Stimulated activated CD8-positive, alpha-beta memory T cell treated with anti-CD3 and anti-CD28 coated beads, Interleukin-7, amount 100 ng/mL, for 1 hour (primary cell): ENCODE measurements around the gene IGFBP6.

Source experiments
- DNase-seq, 2 donors: peaks; one replicate each; pipeline ENCODE4 v3.0.0-alpha.2; 2020; ENCODE audit warnings: low read depth in 2 of 2

Gene IGFBP6

GRCh38 chr12:53120685-53121525, 23.4 kb downstream of the IGFBP6 start:
- no peak for DNase-seq

GRCh38 chr12:53122961-53123468, 25.5 kb downstream of the IGFBP6 start:
- DNase-seq: no peak

GRCh38 chr12:53123578-53124351, 26.3 kb downstream of the IGFBP6 start:
- no peak for DNase-seq

GRCh38 chr12:53124352-53124723, 26.9 kb downstream of the IGFBP6 start:
- no peak for DNase-seq

- DNase-seq: no peak
Measured at GRCh38 chr12:53127169-53127568, 29.7 kb downstream of the IGFBP6 start.

- DNase-seq: no peak
Measured at GRCh38 chr12:53128780-53129569, 31.5 kb downstream of the IGFBP6 start.

GRCh38 chr12:53131844-53132243, 34.4 kb downstream of the IGFBP6 start:
- no peak for DNase-seq

GRCh38 chr12:53133722-53134121, 36.3 kb downstream of the IGFBP6 start:
- DNase-seq: no peak

- no peak for DNase-seq
Measured at GRCh38 chr12:53143355-53143754, 45.9 kb downstream of the IGFBP6 start.

- no peak for DNase-seq
Measured at GRCh38 chr12:53145383-53146260, 48.2 kb downstream of the IGFBP6 start.

GRCh38 chr12:53147181-53147580, 49.7 kb downstream of the IGFBP6 start:
- no peak for DNase-seq

GRCh38 chr12:53147653-53148052, 50.2 kb downstream of the IGFBP6 start:
- no peak for DNase-seq

- DNase-seq: no peak
Measured at GRCh38 chr12:53151039-53151438, 53.6 kb downstream of the IGFBP6 start.
